ENCODE measurements around the gene TXLNA. TPM values are rescaled to one million over a fixed set of nuclear protein-coding genes. Genes with fewer than 3 reads are reported as not detected.
A peak's percentile ranks its signal among the peaks of the same experiment; 100 is the strongest.

The TXLNA gene
- total and polyA plus RNA-seq, 7 experiments from 2014 or later, result 16.7 to 83.3 (median 31.4) TPM

- Mint-ChIP-seq H3K9me3 (no peaks in the 10 kb centered on the region), H3K4me3 (peak within 1 kb of the TSS; percentile 90 to 98 (median 97)), H3K27ac (peak within 1 kb of the TSS; percentile 94 to 99 (median 98)), H3K4me1 (peaks cover 14 to 57% (median 37%) of the 10 kb centered on the region in 7 donors), H3K27me3 (no peaks in the 10 kb centered on the region), H3K36me3 (peaks cover 0 to 25% (median 11%) of the 10 kb centered on the region in 5 donors)
- Histone ChIP-seq H3K9me3 (ENCODE audit: control insufficient read depth in 2 of 3, low read length in 3 of 3) (no peaks in the 10 kb centered on the region), H3K4me3 (ENCODE audit: low read length) (peak within 1 kb of the TSS; percentile 99), H3K27ac (ENCODE audit: low read depth, low read length) (peak within 1 kb of the TSS; percentile 99), H3K36me3 (ENCODE audit: control insufficient read depth in 2 of 3, insufficient read depth in 3 of 3, low read length in 3 of 3) (peaks cover 5 to 34% (median 11%) of the 10 kb centered on the region in 3 experiments), H3K27me3 (ENCODE audit: control insufficient read depth in 2 of 2, insufficient read depth in 2 of 2, low read length in 2 of 2) (no peaks in the 10 kb centered on the region), H3K4me1 (ENCODE audit: control insufficient read depth in 2 of 2, insufficient read depth in 2 of 2, low read length in 2 of 2) (peaks cover 23 to 24% of the 10 kb centered on the region in 2 donors)
- DNase-seq, result peak; percentile 71 to 94 (median 89)
- ChIA-PET CTCF (interaction anchor here (1.3 to 1.5 kb wide), 2 partner anchors 19 to 150 kb away, joined by 6 read pairs; no protein-coding TSS in a partner anchor), POLR2A (interaction anchor here (0.5 to 2.4 kb wide), 7 partner anchors 8 to 68 kb away, joined by 4 to 10 read pairs (median 5); partner anchors contain the start of genes IQCC and LCK)
- ATAC-seq, result peak; percentile 95
- intact Hi-C loops (cut with micrococcal nuclease), result loop anchor here (1.0 to 2.0 kb wide), 13 partner anchors 17 to 172 kb away; partner anchors contain the start of genes BSDC1 (in 2 of the 2), CCDC28B (in 2 of the 2), HDAC1 (in 2 of the 2) and IQCC (in 1 of the 2)
These were observed 42.7 kb downstream of the TXLNA start, which contains the start of the genes EIF3I and TMEM234 for GRCh38 chr1:32221980-32222755. Gene EIF3I, plus strand, starts transcription at chr1:32222407. Its CDS starts 35 bp downstream, at chr1:32222442. Gene TMEM234, minus strand, starts transcription at chr1:32222353. Its CDS starts 31 bp downstream, at chr1:32222322.

GRCh38 chr1:32223683-32224082 is 44.2 kb downstream of the TXLNA start:
- no peak overlapping the region for H3K4me3 ChIP-seq (ENCODE audit: low read length)
- peak overlapping the region; percentile 90 to 98 (median 97) for H3K4me3 Mint-ChIP-seq
- H3K9me3 ChIP-seq (ENCODE audit: control insufficient read depth in 2 of 3, low read length in 3 of 3), result no peaks in the 10 kb centered on the region
- H3K27me3 ChIP-seq (ENCODE audit: control insufficient read depth in 2 of 2, insufficient read depth in 2 of 2, low read length in 2 of 2), result no peaks in the 10 kb centered on the region
- POLR2A ChIA-PET, result interaction anchor here (0.6 to 2.4 kb wide), 9 partner anchors 15 to 170 kb away, joined by 3 to 10 read pairs (median 4); partner anchors contain the start of genes IQCC and MARCKSL1
- DNase-seq (no peak), ATAC-seq (no peak)
- CTCF ChIA-PET, result interaction anchor here (1.3 kb wide), 1 partner anchor 17 kb away, joined by 6 read pairs; no protein-coding TSS in a partner anchor
- no peaks in the 10 kb centered on the region for H3K9me3 Mint-ChIP-seq
- H3K36me3 ChIP-seq (ENCODE audit: control insufficient read depth in 2 of 3, insufficient read depth in 3 of 3, low read length in 3 of 3), result peaks cover 6 to 44% (median 24%) of the 10 kb centered on the region in 3 experiments
- H3K27me3 Mint-ChIP-seq, result no peaks in the 10 kb centered on the region
- intact Hi-C loops (cut with micrococcal nuclease), result loop anchor here (2.0 kb wide), 3 partner anchors 23 to 149 kb away; partner anchors contain the start of genes CCDC28B (in 1 of the 2) and LCK (in 1 of the 2)
- peaks cover 21 to 56% (median 43%) of the 10 kb centered on the region in 7 donors for H3K4me1 Mint-ChIP-seq
- H3K27ac ChIP-seq (ENCODE audit: low read depth, low read length), result peak overlapping the region; percentile 99
- H3K36me3 Mint-ChIP-seq, result peaks cover 7 to 37% (median 27%) of the 10 kb centered on the region in 5 donors
- peaks cover 23 to 24% of the 10 kb centered on the region in 2 donors for H3K4me1 ChIP-seq (ENCODE audit: control insufficient read depth in 2 of 2, insufficient read depth in 2 of 2, low read length in 2 of 2)
- peak overlapping the region; percentile 52 to 99 (median 98) for H3K27ac Mint-ChIP-seq

- DNase-seq (no peak), ATAC-seq (no peak)
- Mint-ChIP-seq H3K4me1 (peaks cover 21 to 56% (median 43%) of the 10 kb centered on the region in 7 donors), H3K9me3 (no peaks in the 10 kb centered on the region), H3K4me3 (peak overlapping the region; percentile 63 to 98 (median 96)), H3K36me3 (peaks cover 8 to 42% (median 30%) of the 10 kb centered on the region in 5 donors), H3K27me3 (no peaks in the 10 kb centered on the region), H3K27ac (peak overlapping the region; percentile 52 to 99 (median 79))
- ChIA-PET CTCF (no interaction called here), POLR2A (interaction anchor here (0.7 to 2.3 kb wide), 4 partner anchors 16 to 112 kb away, joined by 3 to 10 read pairs (median 4); partner anchors contain the start of gene MARCKSL1)
- no peaks in the 10 kb centered on the region for H3K9me3 ChIP-seq (ENCODE audit: control insufficient read depth in 2 of 3, low read length in 3 of 3)
- H3K27me3 ChIP-seq (ENCODE audit: control insufficient read depth in 2 of 2, insufficient read depth in 2 of 2, low read length in 2 of 2), result no peaks in the 10 kb centered on the region
- peaks cover 12 to 47% (median 28%) of the 10 kb centered on the region in 3 experiments for H3K36me3 ChIP-seq (ENCODE audit: control insufficient read depth in 2 of 3, insufficient read depth in 3 of 3, low read length in 3 of 3)
- intact Hi-C loops (cut with micrococcal nuclease), result no loop called here
- peak overlapping the region; percentile 99 for H3K27ac ChIP-seq (ENCODE audit: low read depth, low read length)
- peaks cover 23 to 24% of the 10 kb centered on the region in 2 donors for H3K4me1 ChIP-seq (ENCODE audit: control insufficient read depth in 2 of 2, insufficient read depth in 2 of 2, low read length in 2 of 2)
- no peak overlapping the region for H3K4me3 ChIP-seq (ENCODE audit: low read length)
These were observed 44.8 kb downstream of the TXLNA start for GRCh38 chr1:32224285-32224684.

GRCh38 chr1:32228771-32229170 is 49.3 kb downstream of the TXLNA start:
- no peak overlapping the region for H3K27ac ChIP-seq (ENCODE audit: low read depth, low read length)
- peaks cover 4 to 5% of the 10 kb centered on the region in 2 donors for H3K4me1 ChIP-seq (ENCODE audit: control insufficient read depth in 2 of 2, insufficient read depth in 2 of 2, low read length in 2 of 2)
- ChIA-PET POLR2A (interaction anchor here (1.1 to 2.1 kb wide), 3 partner anchors 13 to 108 kb away, joined by 3 to 15 read pairs (median 6); partner anchors contain the start of gene MARCKSL1), CTCF (interaction anchor here (1.7 to 1.9 kb wide), 2 partner anchors 12 to 13 kb away, joined by 5 to 13 read pairs; no protein-coding TSS in a partner anchor)
- H3K27me3 ChIP-seq (ENCODE audit: control insufficient read depth in 2 of 2, insufficient read depth in 2 of 2, low read length in 2 of 2), result no peaks in the 10 kb centered on the region
- intact Hi-C loops (cut with micrococcal nuclease), result no loop called here
- H3K4me3 Mint-ChIP-seq, result no peak overlapping the region
- H3K9me3 ChIP-seq (ENCODE audit: control insufficient read depth in 2 of 3, low read length in 3 of 3), result no peaks in the 10 kb centered on the region
- H3K4me1 Mint-ChIP-seq, result peaks cover 6 to 22% (median 17%) of the 10 kb centered on the region in 7 donors
- H3K27ac Mint-ChIP-seq, result peak overlapping the region in 5 of 9 donors; percentile 14 to 73 (median 36)
- H3K9me3 Mint-ChIP-seq, result no peaks in the 10 kb centered on the region
- no peaks in the 10 kb centered on the region for H3K27me3 Mint-ChIP-seq
- H3K36me3 Mint-ChIP-seq, result peaks cover 13 to 35% (median 30%) of the 10 kb centered on the region in 5 donors
- ATAC-seq, result no peak
- no peak overlapping the region for H3K4me3 ChIP-seq (ENCODE audit: low read length)
- H3K36me3 ChIP-seq (ENCODE audit: control insufficient read depth in 2 of 3, insufficient read depth in 3 of 3, low read length in 3 of 3), result peaks cover 15 to 72% (median 25%) of the 10 kb centered on the region in 3 experiments
- no peak for DNase-seq

- Histone ChIP-seq H3K27me3 (ENCODE audit: control insufficient read depth in 2 of 2, insufficient read depth in 2 of 2, low read length in 2 of 2) (no peaks in the 10 kb centered on the region), H3K4me1 (ENCODE audit: control insufficient read depth in 2 of 2, insufficient read depth in 2 of 2, low read length in 2 of 2) (no peaks in the 10 kb centered on the region), H3K27ac (ENCODE audit: low read depth, low read length) (no peak overlapping the region), H3K9me3 (ENCODE audit: control insufficient read depth in 2 of 3, low read length in 3 of 3) (no peaks in the 10 kb centered on the region), H3K36me3 (ENCODE audit: control insufficient read depth in 2 of 3, insufficient read depth in 3 of 3, low read length in 3 of 3) (peaks cover 10 to 50% (median 17%) of the 10 kb centered on the region in 3 experiments), H3K4me3 (ENCODE audit: low read length) (no peak overlapping the region)
- POLR2A ChIA-PET, result interaction anchor here (0.7 to 1.1 kb wide), 2 partner anchors 9 to 19 kb away, joined by 4 to 5 read pairs; partner anchors contain the start of gene LCK
- no peak for ATAC-seq
- Mint-ChIP-seq H3K9me3 (no peaks in the 10 kb centered on the region), H3K4me3 (no peak overlapping the region), H3K27me3 (no peaks in the 10 kb centered on the region), H3K36me3 (peaks cover 13 to 21% (median 18%) of the 10 kb centered on the region in 5 donors), H3K4me1 (peaks cover 0 to 14% (median 8%) of the 10 kb centered on the region in 7 donors), H3K27ac (peak overlapping the region in 3 of 9 donors; percentile 56 to 68 (median 67))
- no peak for DNase-seq
- CTCF ChIA-PET, result no interaction called here
- intact Hi-C loops (cut with micrococcal nuclease), result no loop called here
These were observed 52.5 kb downstream of the TXLNA start for GRCh38 chr1:32231843-32232432.
